Jurkat, Clone E6-1 (cell line): ENCODE results near the gene RELA.
A peak's percentile ranks its signal among the peaks of the same experiment; 100 is the strongest.
"Not testable (repeated sequence)": the region's sequence is repeated elsewhere in the genome, so short reads cannot be mapped to it uniquely, and the experiment has no call there.

Experiments used
- DNase-seq: peaks from one replicate; pipeline ENCODE4 v3.0.0-alpha.2; 2011; ENCODE audit warnings: low read depth, low spot score
- H3K4me3 ChIP-seq: 2 replicates; pipeline ENCODE4 v1.5.1; 2011; ENCODE audit warnings: mild to moderate bottlenecking, low read length, control low read depth, moderate library complexity

The RELA gene

DNA sequence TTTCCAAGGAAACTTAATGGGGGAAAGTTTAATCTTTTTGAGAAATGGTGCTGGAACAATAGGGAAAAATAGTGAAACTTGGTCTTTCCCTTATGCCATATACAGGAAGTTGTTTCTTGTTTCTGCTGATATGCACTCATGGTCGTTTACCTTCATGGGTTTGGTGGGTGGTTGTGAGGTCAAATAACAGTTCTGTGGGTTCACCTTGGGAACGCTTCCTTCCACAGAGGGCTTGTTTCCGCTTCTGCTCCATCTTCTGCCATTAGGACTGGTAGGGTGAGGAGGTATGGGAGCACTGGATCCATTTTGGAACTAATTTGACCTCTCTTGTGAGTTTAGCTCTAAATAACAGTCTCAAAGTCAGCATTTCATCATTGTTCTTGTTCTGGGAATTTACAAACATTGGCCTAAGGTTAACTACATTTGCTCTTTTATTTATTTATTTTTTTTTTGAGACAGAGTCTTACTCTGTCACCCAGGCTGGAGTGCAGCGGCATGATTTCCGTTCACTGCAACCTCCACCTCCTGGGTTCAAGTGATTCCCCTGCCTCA, 17.6 kb upstream of the RELA start:
- DNase-seq, result peak; percentile 60

DNA sequence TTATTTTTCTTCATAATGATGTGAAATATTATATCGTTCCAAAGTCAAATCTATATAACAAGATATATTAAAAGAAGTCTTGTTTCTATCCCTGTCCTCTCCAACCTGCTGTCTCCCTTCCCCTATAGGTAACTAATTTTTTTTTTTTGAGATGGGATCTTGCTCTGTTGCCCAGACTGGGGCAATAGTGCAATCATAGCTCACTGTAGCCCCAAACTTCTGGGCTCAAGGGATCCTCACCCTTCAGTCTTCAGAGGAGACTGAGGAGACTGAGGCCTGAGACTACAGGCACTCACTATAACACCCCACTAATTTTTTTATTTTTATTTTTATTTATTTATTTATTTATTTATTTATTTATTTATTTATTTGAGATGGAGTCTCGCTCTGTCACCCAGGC, 10.3 kb upstream of the RELA start:
- DNase-seq, result no peak
- H3K4me3 ChIP-seq, result no peak overlapping the region

More for the DNA sequence above, 17.6 kb upstream of the RELA start:
- peak overlapping the region; percentile 15; the same call in 1 of the 2 replicates for H3K4me3 ChIP-seq

DNA sequence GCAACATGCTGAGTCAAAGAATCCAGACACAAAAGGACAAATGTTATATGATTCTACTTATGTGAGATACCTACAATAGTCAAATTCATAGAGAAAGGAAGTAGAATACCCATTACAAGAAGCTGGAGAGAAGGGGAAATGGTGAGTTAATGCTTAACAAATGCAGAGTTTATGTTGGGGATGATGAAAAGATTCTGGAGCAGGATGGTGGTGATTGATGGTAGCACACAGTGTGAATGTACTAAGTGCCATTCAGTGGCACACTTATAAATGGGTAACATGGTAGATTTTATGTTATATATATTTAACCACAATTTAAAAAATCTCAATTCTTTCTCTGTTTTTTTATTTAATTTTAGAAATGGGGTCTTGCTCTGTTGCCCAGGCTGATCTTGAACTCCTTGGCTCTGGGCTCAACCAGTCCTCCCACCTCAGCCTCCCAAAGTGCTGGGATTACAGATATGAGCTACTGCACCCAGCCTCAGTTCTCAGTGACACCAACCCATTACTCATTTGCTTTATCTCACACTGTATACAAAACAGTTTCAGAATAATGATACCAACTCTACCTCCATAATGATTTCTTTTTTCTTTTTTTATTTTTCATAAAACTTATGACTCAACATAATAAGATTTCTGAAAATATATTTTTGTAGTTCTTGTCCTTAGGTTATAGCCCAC, 9.6 kb upstream of the RELA start:
- H3K4me3 ChIP-seq, result no peak overlapping the region
- no peak for DNase-seq

DNA sequence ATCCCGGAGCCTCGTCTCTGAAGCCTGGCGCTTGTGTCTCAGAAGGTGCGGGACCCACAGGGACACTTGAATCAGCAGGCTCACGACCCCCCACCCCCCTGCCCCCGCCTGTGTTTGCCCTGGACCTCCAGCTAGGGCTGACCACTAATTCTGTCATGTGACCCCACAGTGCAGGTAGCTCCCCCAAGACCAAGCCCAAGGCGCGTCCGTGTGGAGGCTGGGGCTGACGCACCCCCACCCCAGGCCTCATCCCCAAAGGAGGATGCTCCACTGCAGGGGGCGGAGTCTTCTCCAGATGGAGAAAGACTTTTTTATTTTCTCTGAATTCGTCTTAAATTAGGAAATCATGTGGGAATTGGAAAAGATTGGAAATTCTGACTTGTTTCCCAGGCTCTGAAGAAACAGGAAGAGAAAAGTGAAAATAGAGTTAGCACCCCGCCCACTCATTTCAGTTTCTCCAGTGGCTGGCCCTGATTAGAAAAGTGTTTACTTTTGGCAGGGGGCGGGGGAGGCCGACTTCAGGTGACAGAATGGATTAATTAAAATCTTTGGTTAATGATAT, 1.0 kb upstream of the RELA start:
- peak overlapping the region; percentile 89 for H3K4me3 ChIP-seq
- DNase-seq, result no peak

DNA sequence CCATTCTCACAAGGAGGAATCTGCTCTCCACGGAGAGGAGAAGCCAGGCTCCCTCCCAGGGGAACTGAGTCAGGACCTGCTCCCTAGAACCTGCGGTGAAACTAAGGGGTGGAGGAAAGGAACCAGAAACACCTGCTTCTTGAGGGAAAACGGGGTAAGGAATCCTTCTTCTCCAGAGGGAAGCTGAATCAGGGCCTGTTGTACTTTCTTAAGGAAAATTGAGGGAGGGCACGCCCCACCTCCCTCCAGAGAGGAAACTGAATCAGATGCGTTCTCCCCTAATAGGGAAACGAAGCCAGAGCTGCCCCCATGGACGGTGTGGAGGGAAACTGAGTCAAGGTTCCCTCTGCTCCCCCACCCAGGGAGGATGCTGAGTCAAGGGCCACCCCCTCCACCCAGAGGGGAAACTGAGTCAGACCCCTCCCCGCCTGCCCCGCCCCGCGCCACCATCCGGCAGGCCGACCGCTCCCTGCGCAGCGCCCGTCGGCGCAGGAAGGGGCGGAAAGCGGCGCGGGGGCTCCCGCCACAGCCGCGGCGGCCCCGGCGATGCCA, 393 bp downstream of the RELA start:
- H3K4me3 ChIP-seq, result peak overlapping the region; percentile 97
- no peak for DNase-seq

DNA sequence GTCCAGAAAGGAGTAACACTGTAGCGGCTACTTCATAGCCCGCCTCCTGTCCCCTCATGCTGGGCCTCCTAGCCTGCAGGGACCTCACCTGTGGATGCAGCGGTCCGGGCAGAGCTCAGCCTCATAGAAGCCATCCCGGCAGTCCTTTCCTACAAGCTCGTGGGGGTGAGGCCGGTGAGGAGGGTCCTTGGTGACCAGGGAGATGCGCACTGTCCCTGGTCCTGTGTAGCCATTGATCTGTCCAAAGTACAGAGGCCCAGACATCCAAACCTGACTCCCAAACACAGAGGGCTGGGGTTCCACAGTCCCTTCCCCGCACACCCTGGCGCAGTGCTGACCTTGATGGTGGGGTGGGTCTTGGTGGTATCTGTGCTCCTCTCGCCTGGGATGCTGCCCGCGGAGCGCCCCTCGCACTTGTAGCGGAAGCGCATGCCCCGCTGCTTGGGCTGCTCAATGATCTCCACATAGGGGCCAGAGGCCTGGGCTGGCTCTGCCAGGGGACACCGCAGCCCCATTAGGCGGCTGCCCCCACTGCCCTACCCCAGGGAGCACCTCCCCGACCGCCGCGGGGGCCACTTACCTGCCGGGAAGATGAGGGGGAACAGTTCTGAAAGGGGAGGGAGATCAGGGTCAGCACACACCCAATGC, 993 bp downstream of the RELA start:
- DNase-seq, result no peak

DNA sequence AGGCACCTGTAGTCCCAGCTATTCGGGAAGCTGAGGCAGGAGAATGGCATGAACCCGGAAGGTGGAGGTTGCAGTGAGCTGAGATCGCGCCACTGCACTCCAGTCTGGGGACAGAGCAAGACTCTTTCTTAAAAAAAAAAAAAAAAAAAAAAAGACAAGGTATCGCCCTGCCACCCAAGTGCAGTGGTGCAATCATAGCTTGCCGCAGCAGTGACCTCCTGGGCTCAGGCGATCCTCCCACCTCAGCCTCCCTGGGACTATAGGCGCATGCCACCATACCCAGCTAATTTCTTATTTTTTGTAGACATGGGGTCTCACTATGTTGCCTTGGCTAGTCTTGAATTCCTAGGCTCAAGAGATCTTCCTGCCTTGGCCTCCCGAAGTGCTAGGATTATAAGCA, 1.8 kb downstream of the RELA start:
- DNase-seq, H3K4me3 ChIP-seq: not testable (repeated sequence)

More for the DNA sequence above, 993 bp downstream of the RELA start:
- H3K4me3 ChIP-seq, result peak overlapping the region; percentile 97

DNA sequence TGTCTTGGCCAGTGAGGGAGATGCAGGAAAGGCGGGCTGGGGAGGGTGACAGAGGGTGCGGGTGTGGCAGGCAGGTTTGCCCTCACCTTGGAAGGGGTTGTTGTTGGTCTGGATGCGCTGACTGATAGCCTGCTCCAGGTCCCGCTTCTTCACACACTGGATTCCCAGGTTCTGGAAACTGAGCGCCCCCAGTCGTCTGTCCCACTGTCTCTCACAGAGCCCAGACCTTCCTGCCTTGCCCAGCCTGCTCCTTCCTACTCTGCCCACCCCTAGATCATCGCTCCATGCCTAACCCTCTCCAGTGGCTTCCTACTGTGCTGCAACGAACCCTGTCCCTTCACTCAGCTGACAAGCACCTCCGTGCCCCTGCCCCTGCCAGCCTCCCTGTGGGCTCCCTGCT, 2.7 kb downstream of the RELA start:
- no peak overlapping the region for H3K4me3 ChIP-seq
- DNase-seq, result no peak

DNA sequence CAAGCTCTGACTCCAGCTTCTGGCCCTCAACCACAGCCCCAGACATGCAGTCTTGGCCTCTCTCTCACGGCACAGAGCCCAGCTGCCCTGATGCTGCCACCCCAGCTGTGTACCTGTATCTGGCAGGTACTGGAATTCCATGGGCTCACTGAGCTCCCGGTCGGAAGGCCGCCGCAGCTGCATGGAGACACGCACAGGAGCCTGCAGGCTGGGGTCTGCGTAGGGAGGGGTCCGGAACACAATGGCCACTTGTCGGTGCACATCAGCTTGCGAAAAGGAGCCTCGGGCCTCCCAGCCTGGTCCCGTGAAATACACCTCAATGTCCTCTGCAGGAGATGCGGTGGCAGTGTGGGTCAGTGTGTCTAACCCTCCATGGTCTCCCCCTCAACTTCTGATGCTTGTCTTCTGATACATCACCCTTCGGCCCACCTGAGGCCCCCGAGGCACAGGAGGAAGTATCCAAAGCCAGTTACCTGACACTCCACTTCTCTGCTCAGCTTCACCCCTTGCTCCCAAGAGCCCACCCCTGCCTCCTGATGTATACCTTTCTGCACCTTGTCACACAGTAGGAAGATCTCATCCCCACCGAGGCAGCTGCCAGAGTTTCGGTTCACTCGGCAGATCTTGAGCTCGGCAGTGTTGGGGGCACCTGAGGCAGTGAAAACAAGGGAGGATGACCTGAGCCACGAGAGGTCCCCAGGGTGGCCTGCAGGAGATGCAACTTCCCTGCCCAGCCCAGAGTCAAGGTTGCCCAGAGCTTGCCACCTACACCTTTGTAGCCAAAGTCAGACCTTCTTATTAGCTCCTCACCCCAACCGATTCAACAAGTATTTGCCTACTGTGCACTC, 4.3 kb downstream of the RELA start:
- no peak overlapping the region for H3K4me3 ChIP-seq
- no peak for DNase-seq

DNA sequence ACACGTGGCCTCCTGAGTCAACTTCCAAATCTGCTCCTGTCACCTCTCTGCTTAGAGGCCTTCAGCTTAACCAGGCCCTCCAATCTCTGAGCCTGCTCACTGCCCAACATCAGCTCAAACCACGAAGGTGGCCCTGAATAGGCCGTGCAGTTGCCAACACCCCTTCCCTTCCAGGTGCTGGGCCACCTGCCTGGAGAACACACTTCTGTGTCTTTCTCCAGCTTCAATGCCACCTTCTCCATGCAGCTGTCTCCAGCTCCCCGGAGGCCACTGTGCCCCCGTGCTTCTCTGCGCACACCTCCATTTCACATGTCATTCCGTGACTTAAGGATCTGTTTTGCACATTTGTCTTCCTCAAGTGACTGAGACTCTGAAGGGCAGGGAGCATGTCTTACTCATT, 5.3 kb downstream of the RELA start:
- no peak for DNase-seq
- no peak overlapping the region for H3K4me3 ChIP-seq

DNA sequence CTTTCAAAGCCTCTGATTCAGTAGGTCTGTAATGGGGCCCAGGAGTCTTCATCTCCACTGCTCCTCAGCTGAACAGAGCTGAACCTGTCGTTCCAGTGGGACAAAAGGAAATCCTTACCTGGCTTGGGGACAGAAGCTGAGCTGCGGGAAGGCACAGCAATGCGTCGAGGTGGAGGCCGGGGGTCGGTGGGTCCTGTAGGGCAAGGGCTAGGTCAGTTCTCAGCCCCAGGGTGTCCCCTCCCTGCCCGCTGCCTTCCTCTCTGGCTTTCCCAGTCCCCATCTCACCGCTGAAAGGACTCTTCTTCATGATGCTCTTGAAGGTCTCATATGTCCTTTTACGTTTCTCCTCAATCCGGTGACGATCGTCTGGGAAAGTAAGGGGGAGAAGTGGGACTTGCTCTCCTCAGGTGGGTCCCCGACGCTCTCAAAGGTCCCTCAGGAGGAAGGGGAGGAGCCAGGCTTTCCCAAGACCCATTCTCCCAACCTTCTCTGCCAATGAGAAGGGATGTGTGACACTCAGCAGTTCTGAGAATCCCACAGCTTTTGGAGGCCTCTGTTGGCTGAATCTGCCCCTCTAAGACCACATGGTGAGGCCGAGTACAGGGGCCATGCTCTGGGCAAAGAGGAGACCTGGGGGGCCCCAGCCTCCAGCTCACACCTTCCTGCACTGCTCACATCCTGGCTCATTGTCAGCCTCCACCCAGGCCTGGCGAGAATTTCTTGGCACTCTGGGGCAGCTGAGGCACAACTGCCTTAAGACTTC, 7.0 kb downstream of the RELA start:
- H3K4me3 ChIP-seq, result no peak overlapping the region
- no peak for DNase-seq

DNA sequence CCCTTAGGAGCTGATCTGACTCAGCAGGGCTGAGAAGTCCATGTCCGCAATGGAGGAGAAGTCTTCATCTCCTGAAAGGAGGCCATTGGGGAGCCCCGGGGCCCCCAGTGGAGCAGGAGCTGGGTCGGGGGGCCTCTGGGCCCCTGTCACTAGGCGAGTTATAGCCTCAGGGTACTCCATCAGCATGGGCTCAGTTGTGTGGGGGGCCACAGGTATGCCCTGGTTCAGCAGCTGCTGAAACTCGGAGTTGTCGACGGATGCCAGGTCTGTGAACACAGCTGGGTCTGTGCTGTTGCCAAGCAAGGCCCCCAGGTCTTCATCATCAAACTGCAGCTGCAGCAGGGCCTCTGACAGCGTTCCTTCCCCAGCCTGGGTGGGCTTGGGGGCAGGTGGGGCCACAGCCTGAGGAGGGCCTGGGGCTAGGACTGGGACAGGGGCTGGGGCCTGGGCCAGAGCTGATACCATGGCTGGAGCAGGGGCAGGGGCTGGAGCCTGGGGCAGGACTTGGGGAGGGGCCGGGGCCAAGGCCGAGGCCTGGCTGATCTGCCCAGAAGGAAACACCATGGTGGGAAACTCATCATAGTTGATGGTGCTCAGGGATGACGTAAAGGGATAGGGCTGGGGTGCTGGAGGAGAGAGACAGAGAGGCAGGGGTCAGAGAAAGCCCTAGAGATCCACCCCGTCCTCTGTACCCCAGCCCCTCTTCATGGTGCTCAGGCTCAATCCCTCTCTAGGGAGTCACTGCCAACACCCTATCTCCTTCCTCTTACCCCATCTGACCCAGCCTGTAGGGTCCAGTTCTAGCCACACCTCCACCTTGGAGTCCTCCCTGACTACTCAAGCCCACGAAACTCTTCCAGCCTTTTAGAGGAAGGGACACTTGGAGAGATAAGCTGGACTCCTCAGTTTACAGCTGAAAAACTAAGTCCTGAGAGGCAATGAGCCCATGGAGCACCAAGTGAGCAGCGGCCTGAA, 8.1 kb downstream of the RELA start:
- H3K4me3 ChIP-seq, result no peak overlapping the region
- DNase-seq, result no peak

DNA sequence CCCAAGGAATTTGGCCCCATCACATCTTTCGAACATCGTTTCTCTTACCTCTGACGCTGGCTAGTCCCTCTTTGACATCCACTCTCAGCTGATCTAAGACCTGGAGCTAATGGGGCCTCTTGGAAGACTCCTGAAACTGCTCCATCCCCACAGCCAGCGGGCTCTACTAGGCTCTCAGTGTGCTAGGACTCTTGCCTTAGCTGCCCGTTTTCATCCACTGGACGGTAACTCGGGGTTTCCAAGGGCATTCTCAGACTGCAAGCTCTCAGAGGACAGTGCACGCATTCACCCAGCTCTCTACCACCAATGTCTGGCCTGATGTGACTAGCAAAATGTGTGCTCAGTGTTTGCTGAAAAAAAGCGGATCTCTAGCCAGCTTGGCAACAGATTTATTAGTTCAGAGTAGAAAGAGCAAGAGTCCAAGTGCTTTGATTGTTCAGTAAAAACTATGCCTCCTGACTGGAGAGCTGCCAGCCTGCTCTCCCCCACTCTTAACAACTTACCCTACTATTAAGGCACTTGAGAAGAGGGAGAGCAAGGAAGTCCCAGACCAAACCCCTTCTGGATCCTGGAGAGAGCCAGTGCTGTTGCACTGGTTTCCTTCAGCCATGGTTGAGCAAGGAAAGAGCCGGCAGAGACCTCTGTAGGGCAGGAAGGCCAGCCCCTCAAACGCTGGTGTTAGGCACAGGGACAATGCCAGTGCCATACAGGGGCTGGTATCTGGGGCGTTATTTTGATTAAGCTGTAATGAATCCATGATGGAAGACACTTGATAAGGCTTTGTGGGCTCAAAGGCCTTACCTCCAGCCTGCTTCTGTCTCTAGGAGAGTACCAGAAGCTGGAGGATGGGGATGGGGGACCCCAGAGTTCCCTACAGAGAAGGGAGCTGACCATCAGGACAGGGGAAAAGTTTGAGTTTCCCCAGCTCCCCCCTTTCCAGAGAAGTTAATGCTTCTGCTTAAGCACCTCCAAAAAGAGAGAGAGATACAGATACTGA, 9.2 kb downstream of the RELA start:
- no peak for DNase-seq
- peak overlapping the region; percentile 62 for H3K4me3 ChIP-seq

DNA sequence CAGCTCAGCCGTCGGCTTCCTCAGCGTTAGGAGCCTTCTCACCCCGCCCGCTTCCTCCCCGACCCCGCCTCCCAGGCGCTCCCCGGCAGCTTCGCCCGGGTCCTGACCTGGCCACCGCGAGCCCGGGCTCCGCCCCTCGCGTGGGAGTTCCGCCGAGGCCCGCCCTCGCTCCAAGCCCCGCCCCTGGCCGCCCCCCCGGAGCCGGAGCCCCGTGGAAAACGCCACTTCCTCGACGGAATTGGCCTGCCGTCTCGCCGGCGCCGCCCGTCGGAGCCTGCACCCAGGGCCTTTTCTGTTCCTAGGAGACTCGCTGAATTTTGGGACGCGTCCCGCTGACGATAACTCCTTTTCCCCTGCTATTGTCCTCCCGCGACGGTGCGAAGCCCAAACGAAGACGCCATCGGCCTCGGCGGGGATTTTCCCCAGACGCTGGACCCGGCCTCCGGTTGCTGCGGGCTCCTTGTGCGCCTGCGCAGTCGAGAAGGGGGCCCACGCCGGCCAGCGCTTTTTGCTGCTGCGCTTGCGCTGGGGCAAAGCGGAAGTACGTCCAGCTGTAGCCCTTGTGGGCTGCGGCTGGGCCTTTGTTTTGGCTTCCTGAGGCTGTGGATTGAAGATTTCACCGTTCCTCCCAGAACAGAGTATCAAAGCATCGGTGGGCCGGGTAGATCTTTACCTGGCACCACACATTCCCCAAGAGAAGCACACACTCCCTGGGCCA, 10.0 kb downstream of the RELA start:
- DNase-seq, result peak; percentile 88

DNA sequence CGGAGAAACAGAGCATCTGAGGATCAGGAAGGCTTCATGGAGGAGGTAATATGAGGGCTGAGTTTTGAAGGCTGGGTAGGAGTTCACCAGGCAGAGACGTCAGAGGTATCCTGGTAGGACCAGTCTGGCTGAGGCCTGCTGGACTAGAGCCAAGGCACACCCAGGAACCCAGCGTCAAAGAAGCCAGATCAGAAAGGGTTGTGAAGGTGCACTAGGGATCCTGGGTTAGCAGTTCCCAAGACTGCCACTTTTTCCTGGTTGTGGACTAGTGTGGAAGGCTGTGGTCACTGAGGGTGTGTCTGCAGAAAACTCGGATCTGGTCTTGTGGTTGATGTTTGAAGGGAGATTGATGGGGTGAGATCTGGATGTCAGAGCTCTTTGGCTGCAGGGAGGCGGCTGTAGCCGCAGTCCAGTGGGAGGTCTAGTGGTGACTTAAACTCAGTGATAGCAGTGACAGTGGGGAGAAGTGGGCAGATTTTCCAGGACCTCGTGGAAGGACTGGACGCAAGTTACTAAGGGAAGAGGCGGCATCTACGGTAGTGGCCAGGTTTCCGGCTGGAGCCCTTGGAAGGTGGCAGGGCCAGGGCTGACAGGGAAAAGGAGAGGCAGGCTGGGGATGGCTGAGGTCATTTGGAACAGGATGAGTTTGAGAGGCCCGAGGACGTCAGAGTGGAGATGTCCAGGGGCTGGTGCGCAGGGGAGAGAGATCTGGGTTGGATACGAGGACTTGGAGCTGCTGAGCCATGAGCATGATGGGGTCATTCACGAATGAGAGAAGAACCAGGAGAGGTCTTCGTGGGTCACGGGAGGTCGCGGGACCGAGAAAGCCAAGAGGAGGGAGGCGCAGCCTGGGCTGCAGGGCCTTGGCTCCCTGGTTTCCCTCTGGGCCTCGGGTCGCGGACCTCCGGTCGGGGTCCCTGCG, 10.9 kb downstream of the RELA start:
- no peak for DNase-seq
- H3K4me3 ChIP-seq, result peak overlapping the region; percentile 62

More for the DNA sequence above, 10.0 kb downstream of the RELA start:
- H3K4me3 ChIP-seq, result peak overlapping the region; percentile 62
